ENCODE data around the gene SLC6A20.

Gene SLC6A20

GRCh38 chr3:45777746-45778386 is 18.5 kb downstream of the SLC6A20 start:
- DNase-seq (ENCODE audit: low spot score) = no peak

- no peak for DNase-seq (ENCODE audit: low spot score)
These were observed 19.1 kb downstream of the SLC6A20 start for GRCh38 chr3:45777111-45777745.

- DNase-seq (ENCODE audit: low spot score) = no peak
These were observed 19.7 kb downstream of the SLC6A20 start for GRCh38 chr3:45776611-45777010.

- DNase-seq (ENCODE audit: low spot score) = no peak
These were observed 20.1 kb downstream of the SLC6A20 start for GRCh38 chr3:45776301-45776595.

- no peak for DNase-seq (ENCODE audit: low spot score)
These were observed 20.6 kb downstream of the SLC6A20 start for GRCh38 chr3:45775571-45776300.

GRCh38 chr3:45774581-45775521 is 21.5 kb downstream of the SLC6A20 start:
- no peak for DNase-seq (ENCODE audit: low spot score)

- no peak for DNase-seq (ENCODE audit: low spot score)
These were observed 22.5 kb downstream of the SLC6A20 start for GRCh38 chr3:45773714-45774449.

GRCh38 chr3:45773072-45773471 is 23.3 kb downstream of the SLC6A20 start:
- no peak for DNase-seq (ENCODE audit: low spot score)

- no peak for DNase-seq (ENCODE audit: low spot score)
These were observed 23.8 kb downstream of the SLC6A20 start for GRCh38 chr3:45772341-45773035.

GRCh38 chr3:45771831-45772230 is 24.5 kb downstream of the SLC6A20 start:
- no peak for DNase-seq (ENCODE audit: low spot score)

GRCh38 chr3:45771166-45771775 is 25.1 kb downstream of the SLC6A20 start:
- no peak for DNase-seq (ENCODE audit: low spot score)

- no peak for DNase-seq (ENCODE audit: low spot score)
These were observed 30.4 kb downstream of the SLC6A20 start for GRCh38 chr3:45765958-45766357.

- no peak for DNase-seq (ENCODE audit: low spot score)
These were observed 31.0 kb downstream of the SLC6A20 start for GRCh38 chr3:45765266-45765851.

- DNase-seq (ENCODE audit: low spot score) = no peak
These were observed 33.0 kb downstream of the SLC6A20 start for GRCh38 chr3:45763303-45763675.

- no peak for DNase-seq (ENCODE audit: low spot score)
These were observed 33.6 kb downstream of the SLC6A20 start for GRCh38 chr3:45762647-45763302.

GRCh38 chr3:45761831-45762230 is 34.5 kb downstream of the SLC6A20 start:
- no peak for DNase-seq (ENCODE audit: low spot score)

GRCh38 chr3:45760878-45761711 is 35.2 kb downstream of the SLC6A20 start:
- peak; percentile 48 for DNase-seq (ENCODE audit: low spot score)

- no peak for DNase-seq (ENCODE audit: low spot score)
These were observed 36.5 kb downstream of the SLC6A20 start for GRCh38 chr3:45759851-45760250.

- DNase-seq (ENCODE audit: low spot score) = no peak
These were observed 37.5 kb downstream of the SLC6A20 start for GRCh38 chr3:45758871-45759270.

All from hematopoietic multipotent progenitor cell treated with erythropoietin and hydrocortisone succinate and interleukin-3 and kit ligand, for 17 days (in vitro differentiated cells).